Type B pancreatic cell (in vitro differentiated cells): ENCODE results near the gene RAPGEF4. TPM values are rescaled to one million over a fixed set of nuclear protein-coding genes. Genes with fewer than 3 reads are reported as not detected.
"Not testable (repeated sequence)": the region's sequence is repeated elsewhere in the genome, so short reads cannot be mapped to it uniquely, and the experiment has no call there.

Experiments
- DNase-seq: peaks from one replicate; pipeline ENCODE4 v3.0.0; 2021; ENCODE audit warnings: mixed read lengths; ENCODE audit not compliant: unreplicated experiment; ENCODE audit errors: extremely low spot score
- H3K27ac Mint-ChIP-seq: 2 replicates; pipeline ENCODE4 v1.8.0; 2021; ENCODE audit warnings: mild to moderate bottlenecking, mixed read lengths
- H3K27me3 Mint-ChIP-seq: 2 replicates; pipeline ENCODE4 v1.8.0; 2021; ENCODE audit warnings: mixed read lengths
- H3K36me3 Mint-ChIP-seq: 2 replicates; pipeline ENCODE4 v1.8.0; 2021; ENCODE audit warnings: mixed read lengths
- H3K4me1 Mint-ChIP-seq: one replicate; pipeline ENCODE4 v1.8.0; 2021; ENCODE audit warnings: mixed read lengths; ENCODE audit not compliant: unreplicated experiment
- H3K4me3 Mint-ChIP-seq: 2 replicates; pipeline ENCODE4 v1.8.0; 2021; ENCODE audit warnings: mild to moderate bottlenecking, mixed read lengths
- H3K9me3 Mint-ChIP-seq: 2 replicates; pipeline ENCODE4 v1.8.0; 2021; ENCODE audit warnings: mixed read lengths
- total RNA-seq: library from RNA; stranded (reverse); gene quantifications from 2 replicates; pipeline ENCODE4 v1.2.1, GENCODE V29; 2021; ENCODE audit warnings: low replicate concordance
- TF ChIP-seq, protein P1 (sequence below): fragments of 200-600 bp; sonication (generic); conservative IDR thresholded peaks from 2 replicates; pipeline ENCODE4 v1.5.0; 2021; ENCODE audit warnings: antibody characterized with exemption, mild to moderate bottlenecking

Gene RAPGEF4
- total RNA-seq, 1 donor from 2014 or later: 4.3 TPM

DNA sequence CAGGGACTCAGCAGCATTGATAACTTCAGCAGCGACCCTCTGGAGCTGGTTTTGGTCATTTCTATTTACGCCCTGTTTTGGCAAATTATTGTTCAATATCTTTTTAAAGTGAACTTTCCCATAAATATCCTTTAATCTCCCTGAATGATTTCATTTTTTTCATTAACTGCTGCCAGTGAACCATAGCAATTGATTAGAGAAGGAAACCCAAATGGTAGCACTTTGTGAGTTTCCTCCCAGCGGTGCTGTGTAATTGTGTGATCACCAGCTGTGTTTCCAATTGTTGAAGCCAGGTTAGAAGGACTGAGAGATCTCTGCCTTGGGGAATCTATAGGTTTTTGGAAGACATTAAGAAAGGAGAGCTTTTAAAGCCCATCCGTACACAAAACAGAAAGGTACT lies 356.3 kb downstream of the RAPGEF4 start:
- DNase-seq: no peak
- Mint-ChIP-seq H3K27ac (no peak overlapping the region), H3K9me3 (no peaks in the 10 kb centered on the region), H3K36me3 (peaks cover 14% of the 10 kb centered on the region), H3K4me3 (no peak overlapping the region), H3K4me1 (peaks cover 11% of the 10 kb centered on the region), H3K27me3 (no peaks in the 10 kb centered on the region)
- TF ChIP-seq, protein P1, sequence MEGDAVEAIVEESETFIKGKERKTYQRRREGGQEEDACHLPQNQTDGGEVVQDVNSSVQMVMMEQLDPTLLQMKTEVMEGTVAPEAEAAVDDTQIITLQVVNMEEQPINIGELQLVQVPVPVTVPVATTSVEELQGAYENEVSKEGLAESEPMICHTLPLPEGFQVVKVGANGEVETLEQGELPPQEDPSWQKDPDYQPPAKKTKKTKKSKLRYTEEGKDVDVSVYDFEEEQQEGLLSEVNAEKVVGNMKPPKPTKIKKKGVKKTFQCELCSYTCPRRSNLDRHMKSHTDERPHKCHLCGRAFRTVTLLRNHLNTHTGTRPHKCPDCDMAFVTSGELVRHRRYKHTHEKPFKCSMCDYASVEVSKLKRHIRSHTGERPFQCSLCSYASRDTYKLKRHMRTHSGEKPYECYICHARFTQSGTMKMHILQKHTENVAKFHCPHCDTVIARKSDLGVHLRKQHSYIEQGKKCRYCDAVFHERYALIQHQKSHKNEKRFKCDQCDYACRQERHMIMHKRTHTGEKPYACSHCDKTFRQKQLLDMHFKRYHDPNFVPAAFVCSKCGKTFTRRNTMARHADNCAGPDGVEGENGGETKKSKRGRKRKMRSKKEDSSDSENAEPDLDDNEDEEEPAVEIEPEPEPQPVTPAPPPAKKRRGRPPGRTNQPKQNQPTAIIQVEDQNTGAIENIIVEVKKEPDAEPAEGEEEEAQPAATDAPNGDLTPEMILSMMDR: no peak

DNA sequence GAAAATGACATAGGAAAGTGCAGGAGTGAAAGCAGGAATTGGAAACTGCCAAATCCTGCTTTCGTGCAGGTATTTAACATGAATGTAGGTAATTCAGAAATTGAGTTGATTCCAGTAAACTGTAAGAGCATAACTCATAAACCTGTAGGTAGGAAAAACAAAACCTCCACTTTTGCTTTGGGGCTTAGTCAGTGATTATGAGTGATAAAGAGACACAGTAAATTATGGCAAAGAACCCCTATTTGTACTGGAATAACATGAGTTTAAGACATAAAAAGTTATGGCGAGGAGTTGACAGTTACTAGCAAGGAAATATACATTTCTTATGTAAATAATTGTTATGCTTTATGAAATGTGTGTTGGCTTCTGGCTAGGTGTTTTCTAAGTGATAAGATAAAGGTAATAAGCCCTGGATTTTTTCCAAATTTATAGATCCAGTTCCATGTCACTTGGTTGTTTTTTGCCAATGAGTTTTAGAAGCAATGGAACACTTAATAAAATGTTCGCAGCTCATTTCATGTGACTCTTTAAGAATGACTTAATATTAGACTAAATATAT lies 357.3 kb downstream of the RAPGEF4 start:
- Mint-ChIP-seq H3K27ac (no peak overlapping the region), H3K9me3 (no peaks in the 10 kb centered on the region), H3K36me3 (peaks cover 10% of the 10 kb centered on the region), H3K27me3 (no peaks in the 10 kb centered on the region), H3K4me3 (no peak overlapping the region), H3K4me1 (peaks cover 11% of the 10 kb centered on the region)
- no peak for DNase-seq
- TF ChIP-seq, protein P1: no peak

DNA sequence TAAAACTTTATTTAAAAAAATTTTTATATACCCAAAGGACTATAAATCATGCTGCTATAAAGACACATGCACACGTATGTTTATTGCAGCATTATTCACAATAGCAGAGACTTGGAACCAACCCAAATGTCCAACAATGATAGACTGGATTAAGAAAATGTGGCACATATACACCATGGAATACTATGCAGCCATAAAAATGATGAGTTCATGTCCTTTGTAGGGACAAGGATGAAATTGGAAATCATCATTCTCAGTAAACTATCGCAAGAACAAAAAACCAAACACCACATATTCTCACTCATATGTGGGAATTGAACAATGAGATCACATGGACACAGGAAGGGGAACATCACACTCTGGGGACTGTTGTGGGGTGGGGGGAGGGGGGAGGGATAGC lies 358.0 kb downstream of the RAPGEF4 start:
- Mint-ChIP-seq H3K36me3 (peaks cover 10% of the 10 kb centered on the region), H3K4me1 (peaks cover 11% of the 10 kb centered on the region)
- H3K4me3 Mint-ChIP-seq, H3K9me3 Mint-ChIP-seq, H3K27me3 Mint-ChIP-seq, H3K27ac Mint-ChIP-seq, DNase-seq: not testable (repeated sequence)

DNA sequence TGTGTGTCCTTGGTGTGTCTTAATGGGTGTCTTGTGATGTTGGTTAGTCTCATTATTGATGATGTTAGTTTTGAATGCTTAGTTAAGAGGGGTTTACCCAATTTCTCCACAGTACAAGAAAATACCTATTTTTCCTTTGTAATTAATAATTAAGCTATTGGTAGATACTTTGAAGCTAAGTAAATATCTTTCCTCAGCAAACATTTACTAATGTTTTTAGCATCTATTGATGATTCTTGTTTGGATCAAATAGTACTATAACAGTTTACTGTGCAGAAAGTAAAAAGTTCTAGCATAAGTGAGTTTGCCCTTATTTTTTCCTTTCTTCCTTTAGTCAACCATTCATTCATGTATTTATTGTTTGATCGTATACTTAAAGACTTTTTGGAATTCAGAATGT lies 359.1 kb downstream of the RAPGEF4 start:
- no peak overlapping the region for H3K4me3 Mint-ChIP-seq
- H3K36me3 Mint-ChIP-seq: peaks cover 10% of the 10 kb centered on the region
- TF ChIP-seq, protein P1: no peak
- no peak for DNase-seq
- no peak overlapping the region for H3K27ac Mint-ChIP-seq
- no peaks in the 10 kb centered on the region for H3K27me3 Mint-ChIP-seq
- H3K9me3 Mint-ChIP-seq: no peaks in the 10 kb centered on the region
- peaks cover 11% of the 10 kb centered on the region for H3K4me1 Mint-ChIP-seq

DNA sequence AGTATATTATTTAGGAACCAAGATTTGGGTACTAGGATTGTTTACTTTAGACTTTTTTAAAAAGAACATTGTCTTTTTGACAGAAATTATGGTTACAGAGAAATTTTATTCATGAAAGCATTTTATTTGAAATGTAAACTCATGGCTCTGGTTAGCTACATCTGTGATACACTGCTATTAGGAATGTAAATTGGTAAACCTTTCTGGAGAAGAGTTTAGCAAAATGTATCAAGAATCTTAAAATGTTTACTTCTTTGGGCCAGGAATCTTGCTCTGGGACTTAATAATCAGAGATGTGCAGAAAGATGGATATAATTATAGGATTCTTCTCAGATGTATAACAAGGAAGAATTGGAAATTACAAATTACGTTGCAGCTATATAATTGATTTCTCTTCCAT lies 359.7 kb downstream of the RAPGEF4 start:
- Mint-ChIP-seq H3K36me3 (peaks cover 10% of the 10 kb centered on the region), H3K4me1 (peaks cover 8% of the 10 kb centered on the region), H3K4me3 (no peak overlapping the region), H3K9me3 (no peaks in the 10 kb centered on the region), H3K27me3 (no peaks in the 10 kb centered on the region), H3K27ac (no peak overlapping the region)
- no peak for DNase-seq
- TF ChIP-seq, protein P1: no peak

DNA sequence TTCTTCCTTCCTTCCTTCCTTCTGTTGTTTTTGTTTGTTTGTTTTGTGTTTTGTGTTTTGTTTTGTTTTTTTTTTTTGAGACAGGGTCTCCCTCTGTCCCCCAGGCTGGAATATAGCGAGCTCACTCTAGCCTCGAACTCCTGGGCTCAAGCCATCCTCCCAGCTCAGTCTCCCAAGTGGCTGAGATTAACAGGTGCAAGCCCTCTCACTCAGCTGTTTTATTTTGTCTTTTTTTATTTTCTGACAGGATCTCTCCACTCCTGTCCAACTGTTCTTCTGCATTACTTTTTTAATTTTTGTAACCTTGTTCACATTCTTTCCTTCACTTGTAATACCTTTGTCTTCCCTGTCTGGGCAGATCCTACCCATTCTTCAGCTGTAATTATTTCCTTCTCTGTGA lies 363.6 kb downstream of the RAPGEF4 start:
- H3K36me3 Mint-ChIP-seq: peaks cover 9% of the 10 kb centered on the region
- no peak overlapping the region for H3K4me3 Mint-ChIP-seq
- no peaks in the 10 kb centered on the region for H3K4me1 Mint-ChIP-seq
- no peaks in the 10 kb centered on the region for H3K27me3 Mint-ChIP-seq
- no peak overlapping the region for H3K27ac Mint-ChIP-seq
- DNase-seq: no peak
- TF ChIP-seq, protein P1: no peak
- H3K9me3 Mint-ChIP-seq: no peaks in the 10 kb centered on the region
